Measurements from ENCODE around the gene MYLK. TPM values are rescaled to one million over a fixed set of nuclear protein-coding genes. Genes with fewer than 3 reads are reported as not detected.

The MYLK gene
- total and polyA plus RNA-seq, 2 donors (not counting 1 experiment from before 2014, with no cell fraction given) = 0.51 TPM; not detected in 1

- H3K9me3 ChIP-seq (ENCODE audit: control extremely low read depth in 1 of 3, control insufficient read depth in 2 of 3, insufficient read depth in 1 of 3, low read length in 2 of 3) = no peaks in the 10 kb centered on the region
- H3K4me2 ChIP-seq (replicated peaks; ENCODE audit: low read depth, low read length, poor library complexity, severe bottlenecking) = peak overlapping the region; percentile 32
- Mint-ChIP-seq H3K27me3 (no peaks in the 10 kb centered on the region), H3K4me3 (no peak overlapping the region), H3K4me1 (peaks cover 20% of the 10 kb centered on the region), H3K9me3 (ENCODE audit: insufficient read depth) (no peaks in the 10 kb centered on the region), H3K27ac (peak overlapping the region; percentile 56)
- H3K27ac ChIP-seq (ENCODE audit: low read length in 2 of 2) = no peak overlapping the region
- H3K4me1 ChIP-seq (ENCODE audit: control insufficient read depth in 2 of 2, insufficient read depth in 2 of 2, low read length in 2 of 2) = peaks cover 15 to 18% of the 10 kb centered on the region in 2 donors
- TF ChIP-seq CTCF (IDR thresholded peaks at IDR 0.05) = no peak
- peak overlapping the region; percentile 4 for H3K9ac ChIP-seq (ENCODE audit: low read length)
- no peaks in the 10 kb centered on the region for H4K20me1 ChIP-seq (ENCODE audit: control insufficient read depth, insufficient read depth, low read length, poor library complexity, severe bottlenecking)
- no peaks in the 10 kb centered on the region for H3K36me3 ChIP-seq (replicated peaks in 1 of 2; ENCODE audit: control extremely low read depth in 1 of 2, control insufficient read depth in 1 of 2, extremely low read depth in 1 of 2, insufficient read depth in 2 of 2, low read length in 1 of 2)
- CTCF ChIA-PET = interaction anchor here (1.6 kb wide), 1 partner anchor 33 kb away, joined by 3 read pairs; no protein-coding TSS in a partner anchor
- WGBS (ENCODE audit: insufficient coverage) = 17% methylated on average over 4 of the region's 5 CpGs
- H3K27me3 ChIP-seq (replicated peaks in 1 of 4; ENCODE audit: control extremely low read depth in 1 of 4, control insufficient read depth in 3 of 4, insufficient read depth in 4 of 4, low read length in 3 of 4) = no peaks in the 10 kb centered on the region
- ATAC-seq (ENCODE audit: low read depth) = peak; percentile 49
- H3K79me2 ChIP-seq (ENCODE audit: control insufficient read depth, insufficient read depth, low read length) = no peaks in the 10 kb centered on the region
- H2AFZ ChIP-seq (ENCODE audit: insufficient read depth, low read depth, low read length, poor library complexity, severe bottlenecking) = peak overlapping the region; percentile 21
- intact Hi-C loops (cut with micrococcal nuclease) = no loop called here
- H3K4me3 ChIP-seq (ENCODE audit: control extremely low read depth in 1 of 5, extremely low read depth in 1 of 5, insufficient read depth in 1 of 5, low read depth in 2 of 5, low read length in 4 of 5) = no peak overlapping the region
- POLR2A ChIA-PET = no interaction called here
- DNase-seq = peak; percentile 53
These were observed 265.2 kb downstream of the MYLK start for GRCh38 chr3:123618768-123619484.

GRCh38 chr3:123618076-123618708 is 265.9 kb downstream of the MYLK start:
- H2AFZ ChIP-seq (ENCODE audit: insufficient read depth, low read depth, low read length, poor library complexity, severe bottlenecking) = peak overlapping the region; percentile 21
- peak overlapping the region; percentile 4 for H3K9ac ChIP-seq (ENCODE audit: low read length)
- no peak overlapping the region for H3K4me3 ChIP-seq (ENCODE audit: control extremely low read depth in 1 of 5, extremely low read depth in 1 of 5, insufficient read depth in 1 of 5, low read depth in 2 of 5, low read length in 4 of 5)
- Mint-ChIP-seq H3K4me1 (peaks cover 20% of the 10 kb centered on the region), H3K27ac (no peak overlapping the region), H3K4me3 (no peak overlapping the region), H3K9me3 (ENCODE audit: insufficient read depth) (no peaks in the 10 kb centered on the region), H3K27me3 (no peaks in the 10 kb centered on the region)
- peak overlapping the region; percentile 32 for H3K4me2 ChIP-seq (replicated peaks; ENCODE audit: low read depth, low read length, poor library complexity, severe bottlenecking)
- ATAC-seq (ENCODE audit: low read depth) (no peak), DNase-seq (peak; percentile 18)
- H3K27me3 ChIP-seq (replicated peaks in 1 of 4; ENCODE audit: control extremely low read depth in 1 of 4, control insufficient read depth in 3 of 4, insufficient read depth in 4 of 4, low read length in 3 of 4) = no peaks in the 10 kb centered on the region
- POLR2A ChIA-PET = no interaction called here
- no peaks in the 10 kb centered on the region for H4K20me1 ChIP-seq (ENCODE audit: control insufficient read depth, insufficient read depth, low read length, poor library complexity, severe bottlenecking)
- H3K4me1 ChIP-seq (ENCODE audit: control insufficient read depth in 2 of 2, insufficient read depth in 2 of 2, low read length in 2 of 2) = peaks cover 15 to 18% of the 10 kb centered on the region in 2 donors
- no peaks in the 10 kb centered on the region for H3K79me2 ChIP-seq (ENCODE audit: control insufficient read depth, insufficient read depth, low read length)
- TF ChIP-seq EZH2 (IDR thresholded peaks at IDR 0.05; ENCODE audit: borderline replicate concordance, insufficient read depth, low read depth, low read length, poor library complexity, severe bottlenecking) (no peak), CTCF (IDR thresholded peaks at IDR 0.05) (no peak)
- no peaks in the 10 kb centered on the region for H3K36me3 ChIP-seq (replicated peaks in 1 of 2; ENCODE audit: control extremely low read depth in 1 of 2, control insufficient read depth in 1 of 2, extremely low read depth in 1 of 2, insufficient read depth in 2 of 2, low read length in 1 of 2)
- CTCF ChIA-PET = interaction anchor here (1.6 kb wide), 1 partner anchor 34 kb away, joined by 3 read pairs; no protein-coding TSS in a partner anchor
- no peaks in the 10 kb centered on the region for H3K9me3 ChIP-seq (ENCODE audit: control extremely low read depth in 1 of 3, control insufficient read depth in 2 of 3, insufficient read depth in 1 of 3, low read length in 2 of 3)
- intact Hi-C loops (cut with micrococcal nuclease) = no loop called here
- H3K27ac ChIP-seq (ENCODE audit: low read length in 2 of 2) = no peak overlapping the region
- 42% methylated on average over 7 of the region's 7 CpGs for WGBS (ENCODE audit: insufficient coverage)

Data from B cell (primary cell).